GM18511 (cell line): Measurements from ENCODE around the gene GNRHR.

Experiments
- ATAC-seq: cut with Tn5 transposase; IDR thresholded peaks from one replicate; pipeline ENCODE4 v1.9.1; 2021; ENCODE audit warnings: mild to moderate bottlenecking, moderate library complexity; ENCODE audit not compliant: unreplicated experiment

GNRHR gene

DNA sequence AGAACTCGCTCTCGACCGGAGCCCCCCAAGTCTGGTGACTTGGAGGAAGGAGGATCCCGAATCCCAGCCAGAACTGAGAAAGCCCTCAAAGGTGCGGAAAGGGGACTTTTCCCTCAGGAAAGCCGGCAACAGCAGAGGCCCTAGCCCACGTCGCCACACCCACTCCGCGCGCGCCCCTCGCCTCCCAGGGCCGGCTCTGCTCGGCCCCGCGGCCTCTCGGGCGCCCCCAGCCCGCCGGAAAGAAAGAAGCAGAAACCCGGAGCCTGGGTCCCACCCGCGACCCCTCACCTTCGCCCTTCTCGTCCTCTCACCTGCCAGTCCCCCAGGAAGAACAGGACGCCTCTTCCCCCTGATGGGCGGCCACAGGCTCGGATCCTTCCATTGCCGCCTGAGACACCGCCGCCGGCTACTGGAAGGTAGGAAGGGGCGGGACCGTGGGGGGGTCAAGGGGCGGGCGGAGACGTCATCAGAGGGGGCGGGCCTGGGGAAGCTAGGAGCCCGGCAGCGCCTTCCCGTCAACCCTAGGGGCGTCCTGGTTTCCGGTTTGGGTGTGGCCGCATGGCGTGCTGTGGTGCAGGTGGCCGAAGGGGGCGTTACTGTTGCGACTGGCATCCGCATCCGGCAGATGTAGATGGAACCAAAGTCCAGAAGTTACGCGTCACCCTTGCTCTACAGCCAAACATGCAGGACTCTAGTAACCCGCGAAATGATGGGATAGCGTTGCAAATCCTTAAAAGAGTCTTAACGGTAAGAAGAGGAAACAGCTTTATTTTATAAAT lies 53.3 kb downstream of the GNRHR start, which contains the start of gene UBA6:
UBA6 (minus strand) TSS at position 418 of the 779 bp plus-strand sequence; CDS start at position 382, 36 bp downstream.
- peak; percentile 98 for ATAC-seq

DNA sequence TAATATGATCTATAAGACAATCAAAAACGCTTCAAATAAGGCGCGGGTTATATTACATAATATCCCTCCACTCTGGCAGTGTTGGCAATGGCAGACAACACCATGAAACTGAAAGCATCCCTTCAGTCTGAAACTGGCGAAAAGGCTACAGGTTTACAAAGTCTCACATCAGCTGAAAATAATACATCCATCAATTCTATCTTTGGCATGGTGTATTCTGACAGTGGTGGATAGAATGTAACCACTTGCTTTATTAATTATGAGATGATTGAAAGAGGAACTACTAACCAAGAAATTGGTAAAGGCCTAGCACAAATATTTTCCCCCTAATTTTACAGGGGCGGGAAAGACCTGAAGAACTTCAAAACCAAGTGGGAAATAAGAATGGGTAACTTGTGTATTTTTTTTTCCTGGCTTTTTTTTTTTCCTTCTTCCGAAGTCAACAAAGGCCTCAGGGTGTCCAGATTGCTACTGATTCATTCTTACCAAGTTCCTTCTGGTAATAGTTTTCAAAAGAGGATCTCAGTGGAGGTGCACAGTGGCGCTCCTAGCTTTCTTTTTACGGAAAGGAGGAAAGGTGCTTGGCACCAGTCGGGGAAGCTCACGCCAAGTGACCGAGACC lies 54.0 kb downstream of the GNRHR start:
- ATAC-seq: peak; percentile 36

DNA sequence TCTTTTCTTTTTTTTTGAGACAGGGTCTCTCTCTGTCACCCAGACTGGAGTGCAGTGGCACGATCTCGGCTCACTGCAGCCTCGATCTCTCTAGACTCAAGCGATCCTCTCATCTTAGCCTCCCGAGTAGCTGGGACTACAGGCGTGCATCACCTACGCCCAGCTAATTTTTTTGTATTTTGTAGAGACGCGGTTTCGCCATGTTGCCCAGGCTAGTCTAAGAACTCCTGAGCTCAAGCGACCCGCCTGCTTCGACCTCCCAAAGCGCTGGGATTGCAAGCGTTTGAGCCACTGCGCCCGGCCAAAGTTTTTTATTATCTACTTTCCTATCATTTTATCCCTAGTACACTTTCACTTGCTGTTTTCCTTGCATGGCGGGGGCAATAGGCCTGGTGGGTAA lies 54.6 kb downstream of the GNRHR start:
- ATAC-seq: no peak

DNA sequence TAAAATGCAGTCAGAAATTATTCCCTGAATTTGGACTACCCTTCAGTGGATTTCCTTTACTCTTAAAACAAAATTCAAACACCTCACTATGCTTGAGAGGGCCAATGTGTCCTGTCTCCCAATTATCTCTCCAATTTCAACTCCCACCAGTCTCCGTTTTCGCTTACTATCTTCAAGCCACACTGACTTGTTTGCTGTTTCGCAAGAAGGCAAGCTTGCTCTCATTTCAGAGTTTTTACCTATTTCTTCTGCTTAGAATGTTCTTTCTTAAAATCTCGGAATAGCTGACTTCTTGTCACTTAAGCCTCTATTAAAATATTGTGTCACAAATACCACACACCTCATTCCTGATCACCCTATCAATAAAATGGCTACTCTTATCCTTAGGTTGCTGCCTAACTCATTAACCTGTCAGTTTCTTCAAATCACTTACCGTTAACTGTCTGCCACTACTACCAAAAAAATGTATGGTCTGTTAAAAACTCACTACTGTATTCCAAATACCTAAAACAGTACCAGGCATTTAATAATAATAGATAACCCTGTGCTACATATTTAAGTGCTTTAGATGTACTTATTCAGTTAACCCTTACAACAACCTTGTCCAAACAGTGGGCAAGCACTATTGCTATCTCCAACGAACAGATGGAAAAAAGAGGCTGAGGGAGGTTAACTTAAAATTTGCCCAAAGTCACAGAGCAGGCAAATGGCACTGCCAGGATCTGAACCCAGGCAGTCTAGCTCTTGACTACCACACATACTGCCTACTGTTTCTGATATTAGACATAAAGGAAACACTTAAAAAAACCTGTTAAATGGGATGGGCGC lies 56.1 kb downstream of the GNRHR start:
- ATAC-seq: no peak

DNA sequence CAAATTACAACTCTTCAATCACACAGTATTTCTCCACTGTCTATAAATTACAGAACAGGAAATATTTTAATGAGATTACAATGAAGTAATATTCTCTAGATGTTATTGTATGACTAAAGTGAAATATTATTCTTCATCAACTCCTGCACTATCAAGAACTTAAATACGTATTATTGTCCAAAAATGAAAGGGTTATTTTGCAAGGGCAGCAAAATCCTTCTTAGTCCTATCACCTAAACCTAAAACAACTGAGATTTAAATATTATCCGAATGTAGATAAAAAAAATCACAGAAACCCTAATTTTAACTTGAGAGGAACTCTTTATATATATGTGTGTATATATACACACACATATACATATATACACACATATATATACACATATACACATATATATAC lies 58.1 kb downstream of the GNRHR start:
- ATAC-seq: no peak

DNA sequence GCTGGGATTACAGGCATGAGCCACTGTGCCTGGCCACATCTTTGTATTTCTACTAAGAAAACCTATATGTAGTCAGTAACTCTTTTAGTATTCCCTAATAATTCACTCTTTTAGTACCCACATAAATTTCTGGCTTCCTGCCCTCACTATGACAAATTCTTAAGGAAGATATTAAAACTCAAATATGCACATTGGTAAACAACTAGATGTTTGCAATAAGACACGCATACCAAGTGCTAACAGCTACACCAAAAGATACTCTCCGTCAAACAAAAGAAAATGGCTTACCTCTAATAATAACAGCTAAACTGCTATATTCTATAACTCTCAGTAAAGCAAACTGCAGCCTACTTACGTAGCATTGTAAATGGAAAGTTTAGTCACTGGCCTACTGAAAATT lies 59.5 kb downstream of the GNRHR start:
- no peak for ATAC-seq

DNA sequence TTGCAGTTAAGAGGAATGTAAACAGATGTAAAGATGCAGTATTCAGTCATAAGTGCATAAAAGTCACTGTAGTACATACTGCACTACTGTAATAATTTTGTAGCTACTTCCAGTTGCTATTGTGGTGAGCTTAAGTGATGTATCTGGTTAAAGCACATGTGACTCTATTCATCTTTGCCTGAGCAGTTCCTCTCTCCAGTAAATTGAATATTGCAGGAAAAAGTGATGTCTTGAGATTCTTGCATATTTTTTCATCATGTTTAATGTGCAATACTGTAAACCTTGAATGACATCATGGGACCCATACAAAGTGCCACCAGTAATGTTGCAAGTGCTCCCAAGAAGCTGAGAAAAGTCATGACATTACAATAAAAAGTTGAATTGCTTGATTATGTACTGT lies 62.9 kb downstream of the GNRHR start:
- no peak for ATAC-seq
